NCI-H2171 (cell line): ENCODE results near the gene VAMP4.
A peak's percentile ranks its signal among the peaks of the same experiment; 100 is the strongest.
"Not testable (repeated sequence)": the region's sequence is repeated elsewhere in the genome, so short reads cannot be mapped to it uniquely, and the experiment has no call there.

Experiments used
- DNase-seq: peaks from one replicate; lab custom pipeline; 2025; lab: John Stamatoyannopoulos, UW

VAMP4 gene

DNA sequence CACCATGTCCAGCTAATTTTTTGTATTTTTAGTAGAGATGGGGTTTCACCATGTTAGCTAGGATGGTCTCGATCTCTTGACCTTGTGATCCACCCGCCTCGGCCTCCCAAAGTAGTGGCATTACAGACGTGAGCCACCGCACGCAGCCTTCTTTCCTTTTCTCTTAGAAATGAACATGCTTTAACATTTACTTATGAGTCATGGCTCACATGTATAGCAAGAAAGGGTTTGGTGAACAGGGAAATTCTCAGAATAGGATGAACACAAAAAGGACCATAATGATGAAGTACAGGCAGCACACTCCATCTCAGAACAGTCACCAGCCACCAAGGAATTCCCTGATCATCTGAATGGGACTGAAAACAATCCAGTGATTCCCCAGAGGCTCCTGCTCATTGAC lies 9.4 kb upstream of the VAMP4 start:
- no peak for DNase-seq

DNA sequence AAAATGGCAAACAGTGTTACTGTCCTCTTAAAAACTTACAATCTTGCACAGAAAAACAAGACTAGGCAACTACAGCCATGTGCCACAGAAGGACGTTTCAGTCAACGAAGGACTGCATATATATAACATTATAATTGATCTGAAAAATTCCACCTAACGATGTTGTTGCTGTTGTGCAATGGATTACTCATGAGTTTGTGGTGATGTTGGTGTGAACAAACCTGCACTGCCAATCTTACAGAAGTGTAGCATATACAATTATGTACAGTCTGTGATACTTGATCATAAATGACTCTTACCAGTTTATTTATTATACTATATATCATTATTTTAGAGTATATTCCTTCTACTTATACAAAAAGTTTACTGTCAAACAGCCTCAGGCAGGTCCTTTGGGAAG lies 6.8 kb upstream of the VAMP4 start:
- no peak for DNase-seq

DNA sequence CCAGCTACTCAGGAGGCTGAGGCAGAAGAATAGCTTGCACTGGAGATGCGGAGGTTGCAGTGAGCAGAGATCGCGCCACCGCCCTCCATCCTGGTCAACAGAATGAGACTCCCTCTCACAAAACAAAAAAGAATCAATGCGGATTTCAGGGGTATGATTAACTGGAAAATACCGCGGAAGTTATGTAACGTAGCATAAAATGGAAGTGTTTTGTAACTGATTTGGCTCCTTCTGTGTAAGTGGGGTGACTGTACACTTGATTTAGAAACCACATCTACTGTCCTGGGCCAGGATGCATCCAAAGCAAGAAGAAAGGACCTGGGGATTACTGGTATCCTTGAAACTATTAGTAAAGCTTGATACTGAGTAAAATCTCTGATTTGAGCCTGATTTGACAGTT lies 3.1 kb upstream of the VAMP4 start:
- DNase-seq, result no peak

DNA sequence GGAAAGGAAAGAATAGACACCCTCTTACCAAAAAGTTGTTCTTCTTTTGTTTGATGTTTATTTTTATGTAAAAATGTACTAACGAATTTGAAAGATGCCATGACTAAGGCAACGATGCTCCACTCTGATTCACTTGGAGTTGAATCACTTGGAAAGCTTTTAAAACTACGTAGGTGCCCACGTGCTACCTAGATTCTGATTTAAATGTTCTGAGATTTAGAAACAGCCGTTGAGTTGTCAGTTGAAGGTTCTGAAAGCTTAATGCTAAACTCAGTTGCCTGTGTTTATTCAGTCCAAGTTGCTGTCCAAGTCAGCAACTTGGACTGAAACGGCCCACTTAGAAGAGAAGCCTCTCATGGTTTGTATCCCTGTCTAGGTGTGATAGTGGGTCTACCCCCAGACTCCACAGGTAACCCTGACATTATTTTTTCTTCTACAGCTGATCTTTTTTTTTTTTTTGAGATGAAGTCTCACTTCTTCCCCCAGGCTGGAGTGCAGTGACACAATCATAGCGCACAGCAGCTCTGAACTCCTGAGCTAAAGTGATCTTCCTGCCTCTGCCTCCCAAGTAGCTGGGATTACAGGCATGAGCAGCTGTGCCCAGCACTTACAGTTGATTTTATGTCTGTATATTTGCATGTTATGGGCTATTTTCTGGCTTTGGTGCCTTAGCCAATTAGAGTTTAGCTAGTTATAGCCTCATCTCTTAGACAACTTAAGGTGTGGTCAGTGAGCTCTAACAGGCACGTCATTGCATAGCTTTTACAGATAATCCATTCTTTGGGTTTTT lies 1.4 kb upstream of the VAMP4 start:
- DNase-seq, result no peak

DNA sequence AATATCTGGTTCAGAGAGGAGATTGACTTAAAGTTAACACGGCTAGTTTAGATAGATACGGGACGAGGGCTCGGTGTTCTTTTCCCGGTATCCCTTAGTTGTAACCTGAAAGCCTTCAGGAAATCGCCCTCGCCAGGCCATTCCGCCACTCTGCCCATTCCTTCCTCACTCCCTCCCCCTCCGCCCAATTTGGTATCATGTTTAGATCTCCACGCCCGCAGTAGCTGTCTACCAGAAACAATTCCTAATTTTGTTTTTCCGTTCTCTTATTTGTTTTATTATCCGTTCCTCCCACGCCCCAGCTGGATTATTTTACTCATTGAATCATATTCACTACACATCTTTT lies 685 bp upstream of the VAMP4 start:
- no peak for DNase-seq

DNA sequence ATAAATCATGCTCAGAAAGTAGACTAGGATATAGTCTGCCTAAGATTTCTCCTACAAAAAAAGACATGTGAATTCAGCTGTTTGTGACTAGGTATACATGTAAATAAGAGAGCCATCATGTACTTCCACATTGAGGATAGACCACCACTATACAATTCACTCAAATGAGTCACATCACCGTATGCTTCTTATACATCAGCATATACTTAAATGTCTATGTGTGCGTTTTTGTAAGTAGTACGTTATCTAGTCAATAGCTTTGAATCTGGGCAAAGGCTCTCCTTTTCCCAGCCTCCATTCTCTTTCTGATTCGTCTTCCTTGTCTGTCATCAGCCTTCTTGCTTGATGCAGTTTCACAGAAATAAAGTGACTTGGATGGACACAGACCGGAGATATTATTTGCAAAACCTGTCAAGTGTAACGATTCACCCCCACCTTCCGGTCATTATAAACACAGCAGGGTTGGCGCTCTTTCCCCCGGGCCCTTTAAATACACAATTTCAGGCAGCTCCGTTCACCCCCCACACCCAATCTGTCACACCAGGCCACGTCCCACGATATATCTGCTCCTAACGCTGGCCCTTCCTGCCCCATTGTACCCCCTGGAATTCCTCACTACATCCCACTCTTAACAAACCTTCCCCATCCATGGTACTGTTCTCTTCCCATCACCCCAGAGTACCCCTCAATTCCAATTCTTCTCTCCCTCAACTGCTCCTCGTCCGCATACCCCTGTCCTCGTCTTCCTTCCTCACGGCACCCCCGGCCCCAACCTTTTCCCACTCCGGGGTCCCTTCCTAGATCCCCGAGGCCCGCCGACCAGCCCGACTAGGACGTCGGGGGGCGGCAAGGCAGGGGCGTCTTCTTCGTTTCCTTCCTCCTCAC lies 636 bp downstream of the VAMP4 start:
- peak; percentile 7 for DNase-seq

DNA sequence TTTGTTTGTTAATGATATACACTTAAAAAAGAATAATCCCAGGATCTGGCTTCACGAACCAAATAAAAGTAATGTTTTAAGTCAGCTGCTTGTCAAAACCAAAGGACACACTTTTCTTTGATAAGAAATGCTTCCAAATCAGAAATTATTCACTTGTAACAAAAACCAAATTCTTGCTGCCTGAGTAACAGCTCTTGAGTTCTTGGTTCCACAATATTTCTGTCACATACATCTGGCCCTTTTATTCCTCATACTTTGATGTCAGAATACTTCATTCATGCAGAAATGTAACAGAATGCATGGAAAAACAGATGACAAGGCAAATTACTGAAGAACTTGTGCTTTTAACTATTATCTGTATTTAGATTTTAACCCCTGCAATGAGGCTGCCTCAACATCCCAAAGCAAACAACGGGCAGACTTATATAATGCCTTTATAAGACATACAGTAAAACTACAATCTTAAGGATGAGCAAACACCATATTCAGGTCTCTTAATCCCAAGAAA lies 1.5 kb downstream of the VAMP4 start:
- no peak for DNase-seq

DNA sequence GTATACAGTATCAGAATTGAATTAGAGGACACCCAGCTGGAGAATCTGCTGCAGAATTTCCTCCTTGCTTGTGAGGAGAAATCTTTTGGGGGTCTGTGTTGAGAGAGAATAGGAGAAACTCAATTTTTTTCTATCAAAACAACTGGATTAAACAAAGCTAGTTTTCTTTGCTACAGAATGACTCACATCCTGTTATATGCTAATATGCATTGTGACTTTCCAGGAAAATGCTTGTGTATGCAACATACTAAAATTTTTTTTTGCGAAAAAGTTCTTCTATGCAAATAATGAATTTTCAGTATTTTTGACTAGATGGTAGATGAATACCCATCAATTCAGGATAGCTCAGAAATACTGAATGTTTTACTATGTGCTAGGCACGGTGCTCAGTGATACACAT lies 2.2 kb downstream of the VAMP4 start:
- no peak for DNase-seq

DNA sequence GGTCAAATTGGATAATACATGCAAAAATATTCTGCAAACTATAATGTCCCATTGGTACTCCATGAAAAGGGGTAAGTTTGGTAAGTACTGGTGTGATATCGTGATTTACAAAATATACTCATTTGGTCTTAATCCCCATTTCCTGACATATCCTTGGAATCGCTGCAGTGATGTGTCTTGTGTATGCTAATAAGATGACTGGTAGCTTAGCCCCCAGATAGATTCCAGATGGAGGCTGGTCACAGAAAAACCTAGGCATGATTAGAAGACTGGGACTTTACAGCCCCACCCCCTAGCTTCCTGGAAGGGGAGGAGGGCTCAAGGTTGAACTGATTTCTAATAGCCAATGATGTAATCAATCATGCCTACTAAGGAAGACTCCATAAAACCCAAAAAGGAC lies 3.0 kb downstream of the VAMP4 start:
- no peak for DNase-seq

DNA sequence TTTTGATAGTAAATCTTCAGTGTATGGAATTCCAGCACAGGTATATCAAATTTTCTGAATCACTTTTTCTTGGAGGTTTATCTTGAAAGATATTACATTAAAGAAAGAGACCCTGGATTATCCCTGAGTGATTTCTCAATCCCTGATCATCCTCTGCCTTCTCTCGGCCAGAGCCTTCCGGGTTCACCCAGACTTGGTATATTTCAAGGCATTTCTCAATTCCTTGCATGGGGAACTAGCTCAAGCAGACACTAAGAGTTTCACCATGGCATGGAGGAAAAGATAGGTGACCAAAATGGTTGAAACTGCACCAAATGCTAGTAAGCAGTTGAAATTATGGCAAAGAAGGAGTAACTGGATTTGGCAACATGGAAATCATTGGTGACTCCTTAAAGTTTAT lies 5.7 kb downstream of the VAMP4 start:
- DNase-seq, result no peak

DNA sequence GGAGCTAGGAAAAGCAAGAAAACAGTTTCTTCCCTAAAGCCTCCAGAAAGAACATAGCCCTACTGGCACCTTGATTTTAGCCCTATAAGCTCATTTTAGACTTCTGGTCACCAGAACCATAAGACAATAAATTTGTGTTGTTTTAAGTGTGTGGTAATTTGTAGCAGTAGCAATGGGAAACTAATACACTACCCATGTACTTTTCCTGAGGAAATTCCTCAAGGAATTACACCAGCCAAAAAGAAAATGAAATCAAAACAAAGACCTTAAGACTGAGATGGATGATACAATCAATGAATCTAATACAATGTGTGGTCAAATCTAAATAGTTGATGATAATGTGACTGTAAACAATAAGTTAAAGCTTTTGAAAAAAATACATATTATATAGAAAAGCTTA lies 11.8 kb downstream of the VAMP4 start:
- DNase-seq, result no peak

DNA sequence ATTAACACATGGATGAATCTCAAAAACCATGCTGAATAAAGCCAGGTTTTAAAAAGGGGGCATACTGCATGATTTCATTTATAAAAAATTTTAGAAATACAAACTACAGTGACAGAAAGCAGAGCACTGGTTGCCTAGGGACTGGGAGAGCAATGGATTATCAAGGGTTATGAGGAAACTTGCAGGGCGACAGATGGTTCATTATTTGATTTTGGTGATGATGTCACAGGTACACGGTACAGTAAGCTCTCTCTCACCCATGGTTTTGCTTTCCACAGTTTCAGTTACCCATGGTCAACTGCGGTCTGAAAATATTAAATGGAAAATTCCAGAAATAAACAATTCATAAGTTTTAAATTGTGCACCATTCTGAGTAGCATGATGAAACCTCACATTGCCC lies 14.1 kb downstream of the VAMP4 start:
- DNase-seq, result peak; percentile 12

DNA sequence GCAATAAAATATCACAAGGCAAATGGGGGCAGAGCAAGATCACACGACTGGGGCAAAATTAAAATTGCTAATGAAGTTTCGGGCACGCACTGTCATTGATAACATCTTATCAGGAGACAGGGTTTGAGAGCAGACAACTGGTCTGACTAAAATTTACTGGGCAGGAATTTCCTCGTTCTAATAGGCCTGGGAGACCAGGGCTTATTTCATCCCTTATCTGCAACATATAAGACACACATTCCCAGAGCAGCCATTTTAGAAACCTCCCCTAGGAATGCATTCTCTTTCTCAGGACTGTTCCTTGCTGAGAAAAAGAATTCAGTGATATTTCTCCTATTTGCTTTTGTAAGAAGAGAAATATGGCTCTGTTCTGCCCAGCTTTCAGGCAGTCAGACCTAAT lies 18.7 kb downstream of the VAMP4 start:
- DNase-seq, result not testable (repeated sequence)

DNA sequence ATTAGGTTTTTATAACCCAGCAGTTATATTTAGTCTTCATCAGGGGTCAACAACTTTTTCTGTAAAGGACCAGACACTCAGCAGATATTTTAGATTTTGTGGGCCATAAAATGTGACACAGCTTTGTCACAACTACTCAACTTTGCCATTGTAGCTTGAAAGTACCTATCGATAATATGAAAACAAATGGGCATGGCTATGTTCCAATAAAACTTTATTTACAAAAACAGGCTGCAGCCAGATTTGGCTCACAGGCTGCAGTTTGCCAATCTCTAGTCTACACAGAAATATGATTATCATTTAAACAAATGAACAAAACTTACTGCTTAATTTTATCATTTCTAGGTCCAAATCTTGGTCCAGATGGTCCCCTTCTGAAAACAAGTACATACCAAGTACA lies 23.0 kb downstream of the VAMP4 start:
- DNase-seq, result no peak

DNA sequence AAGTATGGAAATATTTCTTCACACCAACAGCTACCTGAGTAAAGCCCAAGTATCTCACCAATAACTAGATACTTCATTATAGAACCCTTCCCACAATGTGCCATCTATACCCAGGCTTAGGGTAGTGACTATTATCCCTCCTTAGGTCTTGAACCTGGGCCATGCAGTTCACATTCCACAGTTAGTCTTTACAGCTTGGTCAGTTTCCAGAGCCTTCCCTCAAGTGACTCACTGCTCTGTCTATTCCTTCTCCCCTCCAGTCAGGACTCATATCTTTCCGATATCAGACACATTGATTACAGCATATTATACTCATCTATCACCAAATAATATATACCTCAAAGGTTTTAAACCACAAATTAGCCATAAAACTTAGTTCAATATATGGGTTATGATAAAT lies 23.6 kb downstream of the VAMP4 start:
- DNase-seq, result no peak

DNA sequence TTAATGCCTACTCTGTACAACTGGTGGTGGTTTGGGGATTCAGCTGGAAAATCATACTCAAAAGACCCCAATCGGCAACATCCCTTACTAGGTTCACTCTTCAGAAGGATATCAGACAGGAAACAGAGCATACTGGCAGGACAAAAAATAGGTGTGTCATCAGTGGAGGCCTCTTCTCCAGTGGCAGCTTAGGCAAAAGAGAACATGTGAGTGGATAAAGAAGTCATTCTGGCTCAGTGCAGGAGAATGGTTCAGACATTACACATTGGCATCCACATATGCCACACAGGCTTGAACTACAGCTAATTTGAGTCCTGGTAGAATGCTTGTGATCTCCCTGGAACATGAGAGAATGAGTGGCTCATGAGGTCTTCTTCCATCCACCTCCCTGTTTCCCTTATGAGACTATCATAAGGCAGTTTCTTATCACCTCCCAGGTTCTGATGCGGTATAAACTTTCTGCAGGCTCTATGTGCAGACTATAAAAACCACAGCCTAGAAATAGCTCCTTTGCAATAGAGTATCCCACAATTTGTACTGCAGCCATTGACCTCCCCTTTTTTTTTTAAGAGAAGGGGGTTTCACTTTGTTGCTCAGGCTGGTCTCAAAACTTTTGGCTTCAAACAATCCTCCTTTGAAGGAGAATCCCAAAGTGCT lies 24.7 kb downstream of the VAMP4 start:
- DNase-seq, result no peak

DNA sequence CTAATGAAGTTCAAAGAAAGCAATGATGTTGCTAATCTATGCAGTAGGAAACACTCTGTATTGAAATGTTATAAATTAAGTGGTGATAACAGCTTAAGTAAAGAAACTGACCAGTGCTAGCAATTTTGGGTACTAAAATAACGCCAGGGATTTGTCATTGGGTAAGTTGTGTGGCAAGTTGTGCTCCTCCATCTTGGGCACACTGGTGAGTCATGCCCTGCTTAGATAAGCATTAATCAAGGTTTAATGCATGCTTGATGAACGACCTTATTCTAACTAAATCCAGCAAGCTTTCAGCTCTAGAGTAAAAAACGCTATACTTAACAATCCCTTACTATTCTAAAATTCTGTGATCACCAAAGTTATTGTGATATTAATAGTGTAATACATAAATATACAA lies 25.2 kb downstream of the VAMP4 start:
- no peak for DNase-seq

DNA sequence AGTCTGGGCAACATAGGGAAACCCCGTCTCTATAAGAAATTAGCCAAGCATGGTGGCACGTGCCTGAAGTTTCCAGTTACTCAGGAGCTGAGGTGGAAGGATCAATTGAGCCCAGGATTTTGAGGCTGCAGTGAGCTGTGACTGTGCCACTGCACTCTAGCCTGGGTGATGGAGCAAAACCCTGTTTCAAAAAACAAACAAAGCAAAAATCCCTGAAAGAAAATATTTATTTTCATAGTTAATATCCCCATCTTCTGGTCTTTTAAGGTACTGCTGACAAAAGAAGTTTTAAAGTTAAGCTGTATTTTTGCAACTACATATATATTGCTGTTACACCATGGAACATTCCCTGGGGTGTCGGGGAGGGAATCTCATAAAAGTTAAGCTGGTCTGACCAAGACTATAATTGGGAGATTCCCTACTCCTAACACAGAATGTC lies 26.0 kb downstream of the VAMP4 start:
- no peak for DNase-seq

DNA sequence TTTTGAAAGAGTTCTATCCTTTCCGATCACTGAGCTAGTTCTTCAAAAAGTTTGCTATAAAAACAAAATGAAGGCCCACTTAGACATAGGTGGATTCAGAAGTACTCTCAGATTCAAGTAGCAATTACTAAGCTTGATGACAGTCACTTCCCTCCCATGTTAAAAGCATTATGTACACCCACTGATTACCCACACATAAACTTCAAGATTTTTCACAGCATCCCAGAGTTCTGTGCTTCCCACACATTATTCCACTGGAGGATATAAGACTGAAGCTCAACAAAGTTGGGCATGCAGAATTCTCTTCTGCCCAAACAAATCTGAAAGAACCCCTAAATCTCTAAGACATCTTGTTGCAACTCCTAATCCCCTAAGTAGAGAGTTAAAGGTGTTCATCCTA lies 29.5 kb downstream of the VAMP4 start:
- no peak for DNase-seq

DNA sequence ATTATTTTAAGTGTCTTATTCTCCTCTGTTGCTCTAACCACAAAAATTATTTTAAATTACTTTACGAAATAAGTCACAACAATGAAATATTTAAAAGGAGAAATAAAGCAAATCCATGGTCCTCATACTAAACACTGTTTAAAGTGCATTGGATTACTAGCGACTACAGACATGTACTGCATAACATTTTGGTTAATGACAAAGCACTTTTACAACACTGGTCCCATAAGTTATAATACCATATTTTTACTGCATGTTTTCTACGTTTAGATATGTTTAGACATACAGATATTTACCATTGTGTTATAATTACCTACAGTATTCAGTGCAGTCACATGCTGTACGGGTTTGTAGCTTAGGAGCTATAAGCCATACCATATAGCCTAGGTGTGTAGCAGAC lies 30.2 kb downstream of the VAMP4 start:
- no peak for DNase-seq

DNA sequence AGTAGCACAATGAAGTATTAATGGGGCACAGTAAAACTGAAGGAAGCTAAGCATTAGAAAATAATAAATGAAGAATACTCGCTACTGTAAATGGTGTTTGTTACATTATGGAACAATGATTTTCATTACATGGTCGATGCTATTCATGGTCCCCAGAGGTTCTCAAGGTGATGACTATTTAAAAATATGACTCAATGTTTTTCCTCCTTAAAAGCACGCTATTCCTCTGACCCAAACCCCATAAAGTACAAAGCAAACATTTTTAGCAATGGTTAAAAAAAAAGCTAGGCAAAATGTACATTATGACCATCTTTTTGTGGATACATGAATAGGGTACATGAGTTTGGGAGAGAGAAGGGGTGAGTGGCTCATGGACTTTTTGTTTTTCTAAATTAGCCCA lies 34.3 kb downstream of the VAMP4 start:
- DNase-seq, result no peak

DNA sequence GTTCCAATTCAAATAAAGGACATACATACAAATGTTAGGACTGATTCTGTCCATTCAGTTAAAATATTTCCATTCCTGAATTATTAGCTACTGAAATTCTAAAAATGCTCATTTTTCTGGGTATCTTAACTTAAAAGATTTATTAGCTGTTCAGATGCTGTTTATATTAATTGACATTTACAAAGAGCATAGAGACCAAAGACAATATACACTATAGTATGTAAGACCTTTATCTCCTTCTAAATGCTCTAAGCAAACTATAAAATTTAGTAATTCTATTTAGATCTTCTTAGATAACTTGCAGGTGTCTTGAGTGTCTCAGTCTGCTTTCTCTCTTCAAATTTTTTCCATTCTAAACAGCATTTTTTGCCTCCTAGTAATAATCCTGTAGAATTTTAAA lies 39.3 kb downstream of the VAMP4 start:
- no peak for DNase-seq

DNA sequence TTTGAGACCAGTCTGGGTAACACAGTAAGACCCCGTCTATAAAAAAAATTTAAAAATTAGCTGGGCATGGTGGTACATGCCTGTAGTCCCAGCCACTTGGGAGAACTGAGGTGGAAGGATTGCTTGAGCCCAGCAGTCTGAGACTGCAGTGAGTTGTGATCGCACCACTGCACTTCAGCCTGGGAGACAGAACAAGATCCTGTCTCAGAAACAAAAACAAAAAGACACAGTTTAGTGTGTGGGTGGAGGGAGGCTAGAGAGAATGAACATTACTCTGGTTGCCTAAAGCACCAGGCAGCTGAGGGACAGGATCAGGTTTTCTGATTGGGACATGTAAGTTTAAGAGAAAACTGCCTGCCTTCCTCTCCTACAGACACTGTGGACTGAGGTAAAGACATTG lies 42.3 kb downstream of the VAMP4 start:
- no peak for DNase-seq
